SK-N-SH (cell line): ENCODE results near the gene NUCB1. TPM values are rescaled to one million over a fixed set of nuclear protein-coding genes. Genes with fewer than 3 reads are reported as not detected.

Experiments used
- CTCF ChIA-PET: fragments of 300-600, 350-600 bp; formaldehyde crosslinking; extraction: SDS; loops from one replicate; lab custom pipeline; 2021; lab: Yijun Ruan, JAX
- POLR2A ChIA-PET: fragments of 350-600 bp; sonication (Branson Sonifier 250); formaldehyde crosslinking; extraction: SDS; loops from one replicate; lab custom pipeline; 2020; ENCODE audit warnings: antibody characterized with exemption, inconsistent platforms; lab: Yijun Ruan, JAX
- DNase-seq: peaks from one replicate; pipeline ENCODE4 v3.0.0; 2012
- H2AFZ ChIP-seq: fragments of 200-600 bp; sonication (generic); 2 replicates; pipeline ENCODE4 v1.8.1; 2016; ENCODE audit warnings: antibody characterized with exemption, mild to moderate bottlenecking, low read depth
- H3F3A ChIP-seq: fragments of 200-600 bp; sonication (generic); replicated peaks from 2 replicates; pipeline ENCODE3; 2016; ENCODE audit warnings: antibody characterized with exemption, mild to moderate bottlenecking; ENCODE audit not compliant: insufficient read depth
- H3K27ac ChIP-seq, 2 experiments: fragments of 200-500 bp in 1 of 2; fragments of 200-600 bp in 1 of 2; sonication (Bioruptor generic) in 1 of 2; sonication (generic), shearing (Covaris generic) in 1 of 2; 2 replicates each; pipeline versions ENCODE4 v1.5.1 to v1.6.1; 2014 to 2016; ENCODE audit warnings: low read depth in 2 of 2, inconsistent platforms in 1 of 2, low read length in 1 of 2, mild to moderate bottlenecking in 1 of 2, mixed read lengths in 1 of 2
- H3K27me3 ChIP-seq: fragments of 200-600 bp; sonication (generic), shearing (Covaris generic); 2 replicates; pipeline ENCODE4 v1.6.1; 2016; ENCODE audit warnings: mixed run types; ENCODE audit not compliant: insufficient read depth
- H3K36me3 ChIP-seq, 2 experiments: fragments of 200-500 bp in 1 of 2; fragments of 200-600 bp in 1 of 2; sonication (Bioruptor generic) in 1 of 2; sonication (generic) in 1 of 2; replicated peaks in 1 of 2; 2 replicates each; pipeline versions ENCODE3 to v1.5.1; 2014 to 2016; ENCODE audit warnings: low read length in 1 of 2, mild to moderate bottlenecking in 1 of 2; ENCODE audit not compliant: insufficient read depth in 2 of 2, control insufficient read depth in 1 of 2
- H3K4me1 ChIP-seq, 2 experiments: fragments of 200-500 bp in 1 of 2; fragments of 200-600 bp in 1 of 2; sonication (Bioruptor generic) in 1 of 2; sonication (generic), shearing (Covaris generic) in 1 of 2; 2 replicates each; pipeline versions ENCODE4 v1.5.1 to v1.6.1; 2014 to 2016; ENCODE audit warnings: low read depth in 1 of 2, low read length in 1 of 2, mixed run types in 1 of 2; ENCODE audit not compliant: insufficient read depth in 2 of 2, control insufficient read depth in 1 of 2
- H3K4me2 ChIP-seq: fragments of 200-600 bp; sonication (generic), shearing (Covaris generic); 2 replicates; pipeline ENCODE4 v1.6.1; 2017; ENCODE audit warnings: mixed run types
- H3K4me3 ChIP-seq, 2 experiments: fragments of 200-500 bp in 1 of 2; fragments of 200-600 bp in 1 of 2; sonication (Bioruptor generic) in 1 of 2; sonication (generic), shearing (Covaris generic) in 1 of 2; 2 replicates each; pipeline versions ENCODE4 v1.5.1 to v1.8.1; 2014 to 2016; ENCODE audit warnings: low read depth in 2 of 2, inconsistent platforms in 1 of 2, low read length in 1 of 2, mild to moderate bottlenecking in 1 of 2, mixed read lengths in 1 of 2, moderate library complexity in 1 of 2
- H3K79me2 ChIP-seq: fragments of 200-600 bp; sonication (generic); 2 replicates; pipeline ENCODE4 v1.8.1; 2017; ENCODE audit warnings: mild to moderate bottlenecking; ENCODE audit not compliant: insufficient read depth
- H3K9ac ChIP-seq: fragments of 200-600 bp; sonication (generic); 2 replicates; pipeline ENCODE4 v1.6.1; 2017; ENCODE audit warnings: mixed run types
- H3K9me2 ChIP-seq: fragments of 200-600 bp; sonication (generic); 2 replicates; pipeline ENCODE4 v1.6.1; 2017; ENCODE audit warnings: mixed run types
- H3K9me3 ChIP-seq: fragments of 200-600 bp; sonication (generic); 2 replicates; pipeline ENCODE4 v1.6.1; 2017; ENCODE audit warnings: mixed run types, mild to moderate bottlenecking, moderate library complexity
- H4K20me1 ChIP-seq: fragments of 200-600 bp; sonication (generic); 2 replicates; pipeline ENCODE4 v1.6.1; 2017; ENCODE audit warnings: mild to moderate bottlenecking, mixed run types; ENCODE audit not compliant: insufficient read depth
- FOXM1 ChIP-seq: IDR thresholded peaks from 2 replicates; pipeline ENCODE4 v1.4.0; 2012; ENCODE audit warnings: low read depth, mild to moderate bottlenecking
- IRF3 ChIP-seq: fragments of 150-350 bp; IDR thresholded peaks from 2 replicates; pipeline ENCODE4 v1.6.1; 2016; ENCODE audit warnings: mild to moderate bottlenecking, low read depth, low read length
- MAX ChIP-seq: IDR thresholded peaks from 2 replicates; pipeline ENCODE4 v1.4.0; 2012; ENCODE audit warnings: low read depth
- PBX3 ChIP-seq: IDR thresholded peaks from 2 replicates; pipeline ENCODE4; 2012
- RAD21 ChIP-seq: IDR thresholded peaks from 2 replicates; pipeline ENCODE4 v1.6.1; 2012; ENCODE audit warnings: mild to moderate bottlenecking, low read length
- TCF12 ChIP-seq: IDR thresholded peaks from 2 replicates; pipeline ENCODE4 v1.4.0; 2012
- TEAD4 ChIP-seq: IDR thresholded peaks from 2 replicates; pipeline ENCODE4 v1.4.0; 2012; ENCODE audit warnings: mild to moderate bottlenecking, borderline replicate concordance; ENCODE audit not compliant: insufficient read depth
- USF1 ChIP-seq: IDR thresholded peaks from 2 replicates; pipeline ENCODE4 v1.4.0; 2012; ENCODE audit warnings: low read depth, borderline replicate concordance
- ZBTB33 ChIP-seq: IDR thresholded peaks from 2 replicates; pipeline ENCODE4 v1.4.0; 2012; ENCODE audit warnings: low read depth, borderline replicate concordance
- WGBS: methylation state at CpG from one replicate; pipeline ENCODE4 v1.1.6; 2017; ENCODE audit warnings: low lambda C conversion rate; 5-methylcytosine and 5-hydroxymethylcytosine counted together
- polyA plus RNA-seq, 3 experiments: library from polyadenylated mRNA; depleted of rRNA; stranded (reverse); fragments of >200 nt; gene quantifications; 2 replicates each; pipeline ENCODE4 v1.2.3, GENCODE V29; 2012

NUCB1 gene
- polyA plus RNA-seq, 1 of the 3 experiments (the other 2 are of a cell fraction), result 397 TPM

GRCh38 chr19:48943081-48943480 lies 43.0 kb downstream of the NUCB1 start:
- DNase-seq, result no peak
- Histone ChIP-seq H3K9me2 (no peaks in the 10 kb centered on the region), H3K9me3 (no peaks in the 10 kb centered on the region), H4K20me1 (no peaks in the 10 kb centered on the region), H3K27me3 (no peaks in the 10 kb centered on the region), H3K9ac (no peak overlapping the region), H3K4me2 (no peak overlapping the region), H3K27ac (no peak overlapping the region), H3K79me2 (no peaks in the 10 kb centered on the region), H3K4me1 (no peaks in the 10 kb centered on the region), H3F3A (no peaks in the 10 kb centered on the region), H3K4me3 (no peak overlapping the region), H2AFZ (no peak overlapping the region), H3K36me3 (no peaks in the 10 kb centered on the region)
- TF ChIP-seq ZBTB33 (no peak), TCF12 (no peak), IRF3 (no peak), USF1 (no peak), TEAD4 (no peak), FOXM1 (no peak), MAX (no peak), PBX3 (no peak), RAD21 (no peak)
- WGBS, result 84% methylated on average over 6 of the region's 6 CpGs
- POLR2A ChIA-PET, result no interaction called here
- CTCF ChIA-PET, result interaction anchor here (0.7 to 1.2 kb wide), 2 partner anchors 23 to 256 kb away, joined by 3 read pairs; no protein-coding TSS in a partner anchor

GRCh38 chr19:48945415-48945814 lies 45.3 kb downstream of the NUCB1 start:
- DNase-seq, result no peak
- 76% methylated on average over 5 of the region's 5 CpGs for WGBS
- H4K20me1 ChIP-seq, result no peaks in the 10 kb centered on the region

More at GRCh38 chr19:48945415-48945814, 45.3 kb downstream of the NUCB1 start:
- Histone ChIP-seq H3K9me3 (no peaks in the 10 kb centered on the region), H3K9ac (no peak overlapping the region), H3K27ac (no peak overlapping the region), H2AFZ (no peak overlapping the region), H3K27me3 (no peaks in the 10 kb centered on the region), H3K9me2 (no peaks in the 10 kb centered on the region), H3K79me2 (no peaks in the 10 kb centered on the region), H3K4me1 (no peaks in the 10 kb centered on the region), H3K36me3 (no peaks in the 10 kb centered on the region), H3K4me3 (no peak overlapping the region), H3K4me2 (no peak overlapping the region), H3F3A (no peaks in the 10 kb centered on the region)
- no peak for TF ChIP-seq USF1
- CTCF ChIA-PET, result no interaction called here
- POLR2A ChIA-PET, result no interaction called here
